ENCODE data around the gene ACTBL2.
A peak's percentile ranks its signal among the peaks of the same experiment; 100 is the strongest.

ACTBL2 gene

DNA sequence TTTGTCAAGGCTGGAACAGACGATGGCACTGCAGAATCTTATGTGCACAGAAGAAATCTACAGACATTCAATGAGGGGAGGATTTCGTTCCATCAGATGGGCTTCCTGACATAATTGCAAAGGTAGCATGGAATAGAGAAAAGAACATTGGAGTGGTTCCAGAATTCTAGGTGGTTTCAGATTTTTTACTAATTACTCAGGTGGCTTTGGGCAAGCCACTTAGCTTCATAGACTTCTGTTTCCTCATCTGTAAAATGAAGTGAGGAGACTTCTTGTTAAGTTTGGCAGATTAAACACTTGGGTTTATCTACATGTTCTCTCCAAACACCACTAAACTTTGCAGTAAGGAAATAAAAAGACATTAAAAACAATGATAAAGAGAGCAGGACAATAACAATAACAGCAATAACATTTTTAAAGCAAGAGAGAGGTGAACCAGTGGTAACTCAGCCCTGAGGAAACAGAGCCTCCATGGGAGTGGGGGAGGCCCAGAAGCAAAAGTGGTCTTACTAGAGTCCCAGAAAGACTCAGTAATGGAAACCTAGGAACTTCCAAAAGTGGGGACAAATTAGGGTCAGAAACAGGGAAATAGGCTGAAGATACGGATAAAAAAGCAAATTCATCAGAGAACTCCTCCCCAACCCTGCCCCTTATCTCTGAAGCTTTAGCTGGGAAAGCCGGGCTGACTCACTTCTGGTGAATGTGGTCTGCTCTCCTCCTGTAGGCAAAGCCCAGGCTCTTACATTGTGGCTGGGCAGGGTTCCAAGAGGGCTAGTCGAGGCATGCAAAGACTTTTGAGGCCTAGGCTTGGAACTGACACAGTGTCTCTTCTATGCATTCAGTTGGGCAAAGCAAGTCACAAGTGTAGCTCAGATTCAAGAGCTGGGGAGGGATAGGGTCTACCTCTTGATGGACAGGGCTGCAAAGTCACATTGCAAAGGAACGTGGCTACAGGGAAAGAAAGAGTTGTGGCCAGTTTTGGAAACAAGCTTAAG, 11.8 kb upstream of the ACTBL2 start (continued):
- TF ChIP-seq, protein P1, sequence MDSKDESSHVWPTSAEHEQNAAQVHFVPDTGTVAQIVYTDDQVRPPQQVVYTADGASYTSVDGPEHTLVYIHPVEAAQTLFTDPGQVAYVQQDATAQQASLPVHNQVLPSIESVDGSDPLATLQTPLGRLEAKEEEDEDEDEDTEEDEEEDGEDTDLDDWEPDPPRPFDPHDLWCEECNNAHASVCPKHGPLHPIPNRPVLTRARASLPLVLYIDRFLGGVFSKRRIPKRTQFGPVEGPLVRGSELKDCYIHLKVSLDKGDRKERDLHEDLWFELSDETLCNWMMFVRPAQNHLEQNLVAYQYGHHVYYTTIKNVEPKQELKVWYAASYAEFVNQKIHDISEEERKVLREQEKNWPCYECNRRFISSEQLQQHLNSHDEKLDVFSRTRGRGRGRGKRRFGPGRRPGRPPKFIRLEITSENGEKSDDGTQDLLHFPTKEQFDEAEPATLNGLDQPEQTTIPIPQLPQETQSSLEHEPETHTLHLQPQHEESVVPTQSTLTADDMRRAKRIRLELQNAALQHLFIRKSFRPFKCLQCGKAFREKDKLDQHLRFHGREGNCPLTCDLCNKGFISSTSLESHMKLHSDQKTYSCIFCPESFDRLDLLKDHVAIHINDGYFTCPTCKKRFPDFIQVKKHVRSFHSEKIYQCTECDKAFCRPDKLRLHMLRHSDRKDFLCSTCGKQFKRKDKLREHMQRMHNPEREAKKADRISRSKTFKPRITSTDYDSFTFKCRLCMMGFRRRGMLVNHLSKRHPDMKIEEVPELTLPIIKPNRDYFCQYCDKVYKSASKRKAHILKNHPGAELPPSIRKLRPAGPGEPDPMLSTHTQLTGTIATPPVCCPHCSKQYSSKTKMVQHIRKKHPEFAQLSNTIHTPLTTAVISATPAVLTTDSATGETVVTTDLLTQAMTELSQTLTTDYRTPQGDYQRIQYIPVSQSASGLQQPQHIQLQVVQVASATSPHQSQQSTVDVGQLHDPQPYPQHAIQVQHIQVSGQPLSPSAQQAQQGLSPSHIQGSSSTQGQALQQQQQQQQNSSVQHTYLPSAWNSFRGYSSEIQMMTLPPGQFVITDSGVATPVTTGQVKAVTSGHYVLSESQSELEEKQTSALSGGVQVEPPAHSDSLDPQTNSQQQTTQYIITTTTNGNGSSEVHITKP (tag by site-specific recombination; IDR thresholded peaks at IDR 0.05): peak; percentile 91
- TF ChIP-seq SP3 (tag by site-specific recombination; IDR thresholded peaks at IDR 0.05) (peak; percentile 17; the same call in 1 of the 2 replicates), ZNF121 (tag by site-specific recombination; IDR thresholded peaks at IDR 0.05) (no peak), SP2 (tag by site-specific recombination; IDR thresholded peaks at IDR 0.05) (no peak), ZNF174 (tag by site-specific recombination; IDR thresholded peaks at IDR 0.05) (no peak), ZNF239 (tag by site-specific recombination; IDR thresholded peaks at IDR 0.05) (no peak), HOXA7 (CRISPR knock-in tag; IDR thresholded peaks at IDR 0.05; ENCODE audit: borderline replicate concordance) (no peak), ZNF366 (tag by site-specific recombination; conservative IDR thresholded peaks at IDR 0.05) (no peak; the same call in none of the 2 replicates), ZNF426 (tag by site-specific recombination; IDR thresholded peaks at IDR 0.05) (no peak), ZXDB (tag by site-specific recombination; IDR thresholded peaks at IDR 0.05) (peak; percentile 79), ZNF223 (tag by site-specific recombination; IDR thresholded peaks at IDR 0.05) (no peak), ZNF660 (tag by site-specific recombination; IDR thresholded peaks at IDR 0.05) (peak; percentile 92), ZNF16 (tag by site-specific recombination; IDR thresholded peaks at IDR 0.05; ENCODE audit: low read depth) (no peak), ZNF677 (tag by site-specific recombination; IDR thresholded peaks at IDR 0.05) (no peak), ZNF664 (tag by site-specific recombination; IDR thresholded peaks at IDR 0.05) (no peak), ZNF433 (tag by site-specific recombination; IDR thresholded peaks at IDR 0.05; ENCODE audit: low read depth) (no peak), KLF8 (tag by site-specific recombination; IDR thresholded peaks at IDR 0.05) (no peak)
- TF ChIP-seq, protein P2, sequence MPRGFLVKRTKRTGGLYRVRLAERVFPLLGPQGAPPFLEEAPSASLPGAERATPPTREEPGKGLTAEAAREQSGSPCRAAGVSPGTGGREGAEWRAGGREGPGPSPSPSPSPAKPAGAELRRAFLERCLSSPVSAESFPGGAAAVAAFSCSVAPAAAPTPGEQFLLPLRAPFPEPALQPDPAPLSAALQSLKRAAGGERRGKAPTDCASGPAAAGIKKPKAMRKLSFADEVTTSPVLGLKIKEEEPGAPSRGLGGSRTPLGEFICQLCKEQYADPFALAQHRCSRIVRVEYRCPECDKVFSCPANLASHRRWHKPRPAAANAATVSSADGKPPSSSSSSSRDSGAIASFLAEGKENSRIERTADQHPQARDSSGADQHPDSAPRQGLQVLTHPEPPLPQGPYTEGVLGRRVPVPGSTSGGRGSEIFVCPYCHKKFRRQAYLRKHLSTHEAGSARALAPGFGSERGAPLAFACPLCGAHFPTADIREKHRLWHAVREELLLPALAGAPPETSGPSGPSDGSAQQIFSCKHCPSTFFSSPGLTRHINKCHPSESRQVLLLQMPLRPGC (tag by site-specific recombination; IDR thresholded peaks at IDR 0.05): no peak
- TF ChIP-seq, protein P3, sequence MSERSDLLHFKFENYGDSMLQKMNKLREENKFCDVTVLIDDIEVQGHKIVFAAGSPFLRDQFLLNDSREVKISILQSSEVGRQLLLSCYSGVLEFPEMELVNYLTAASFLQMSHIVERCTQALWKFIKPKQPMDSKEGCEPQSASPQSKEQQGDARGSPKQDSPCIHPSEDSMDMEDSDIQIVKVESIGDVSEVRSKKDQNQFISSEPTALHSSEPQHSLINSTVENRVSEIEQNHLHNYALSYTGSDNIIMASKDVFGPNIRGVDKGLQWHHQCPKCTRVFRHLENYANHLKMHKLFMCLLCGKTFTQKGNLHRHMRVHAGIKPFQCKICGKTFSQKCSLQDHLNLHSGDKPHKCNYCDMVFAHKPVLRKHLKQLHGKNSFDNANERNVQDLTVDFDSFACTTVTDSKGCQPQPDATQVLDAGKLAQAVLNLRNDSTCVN (tag by site-specific recombination; optimal IDR thresholded peaks at IDR 0.05): no peak
- TF ChIP-seq, protein P4, sequence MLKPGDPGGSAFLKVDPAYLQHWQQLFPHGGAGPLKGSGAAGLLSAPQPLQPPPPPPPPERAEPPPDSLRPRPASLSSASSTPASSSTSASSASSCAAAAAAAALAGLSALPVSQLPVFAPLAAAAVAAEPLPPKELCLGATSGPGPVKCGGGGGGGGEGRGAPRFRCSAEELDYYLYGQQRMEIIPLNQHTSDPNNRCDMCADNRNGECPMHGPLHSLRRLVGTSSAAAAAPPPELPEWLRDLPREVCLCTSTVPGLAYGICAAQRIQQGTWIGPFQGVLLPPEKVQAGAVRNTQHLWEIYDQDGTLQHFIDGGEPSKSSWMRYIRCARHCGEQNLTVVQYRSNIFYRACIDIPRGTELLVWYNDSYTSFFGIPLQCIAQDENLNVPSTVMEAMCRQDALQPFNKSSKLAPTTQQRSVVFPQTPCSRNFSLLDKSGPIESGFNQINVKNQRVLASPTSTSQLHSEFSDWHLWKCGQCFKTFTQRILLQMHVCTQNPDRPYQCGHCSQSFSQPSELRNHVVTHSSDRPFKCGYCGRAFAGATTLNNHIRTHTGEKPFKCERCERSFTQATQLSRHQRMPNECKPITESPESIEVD (tag by site-specific recombination; IDR thresholded peaks at IDR 0.05): no peak
- TF ChIP-seq, protein P5, sequence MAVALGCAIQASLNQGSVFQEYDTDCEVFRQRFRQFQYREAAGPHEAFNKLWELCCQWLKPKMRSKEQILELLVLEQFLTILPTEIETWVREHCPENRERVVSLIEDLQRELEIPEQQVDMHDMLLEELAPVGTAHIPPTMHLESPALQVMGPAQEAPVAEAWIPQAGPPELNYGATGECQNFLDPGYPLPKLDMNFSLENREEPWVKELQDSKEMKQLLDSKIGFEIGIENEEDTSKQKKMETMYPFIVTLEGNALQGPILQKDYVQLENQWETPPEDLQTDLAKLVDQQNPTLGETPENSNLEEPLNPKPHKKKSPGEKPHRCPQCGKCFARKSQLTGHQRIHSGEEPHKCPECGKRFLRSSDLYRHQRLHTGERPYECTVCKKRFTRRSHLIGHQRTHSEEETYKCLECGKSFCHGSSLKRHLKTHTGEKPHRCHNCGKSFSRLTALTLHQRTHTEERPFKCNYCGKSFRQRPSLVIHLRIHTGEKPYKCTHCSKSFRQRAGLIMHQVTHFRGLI (tag by site-specific recombination; IDR thresholded peaks at IDR 0.05): peak; percentile 96
- TF ChIP-seq, protein P6, sequence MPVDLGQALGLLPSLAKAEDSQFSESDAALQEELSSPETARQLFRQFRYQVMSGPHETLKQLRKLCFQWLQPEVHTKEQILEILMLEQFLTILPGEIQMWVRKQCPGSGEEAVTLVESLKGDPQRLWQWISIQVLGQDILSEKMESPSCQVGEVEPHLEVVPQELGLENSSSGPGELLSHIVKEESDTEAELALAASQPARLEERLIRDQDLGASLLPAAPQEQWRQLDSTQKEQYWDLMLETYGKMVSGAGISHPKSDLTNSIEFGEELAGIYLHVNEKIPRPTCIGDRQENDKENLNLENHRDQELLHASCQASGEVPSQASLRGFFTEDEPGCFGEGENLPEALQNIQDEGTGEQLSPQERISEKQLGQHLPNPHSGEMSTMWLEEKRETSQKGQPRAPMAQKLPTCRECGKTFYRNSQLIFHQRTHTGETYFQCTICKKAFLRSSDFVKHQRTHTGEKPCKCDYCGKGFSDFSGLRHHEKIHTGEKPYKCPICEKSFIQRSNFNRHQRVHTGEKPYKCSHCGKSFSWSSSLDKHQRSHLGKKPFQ (tag by site-specific recombination; IDR thresholded peaks at IDR 0.05): no peak
- TF ChIP-seq, protein P7, sequence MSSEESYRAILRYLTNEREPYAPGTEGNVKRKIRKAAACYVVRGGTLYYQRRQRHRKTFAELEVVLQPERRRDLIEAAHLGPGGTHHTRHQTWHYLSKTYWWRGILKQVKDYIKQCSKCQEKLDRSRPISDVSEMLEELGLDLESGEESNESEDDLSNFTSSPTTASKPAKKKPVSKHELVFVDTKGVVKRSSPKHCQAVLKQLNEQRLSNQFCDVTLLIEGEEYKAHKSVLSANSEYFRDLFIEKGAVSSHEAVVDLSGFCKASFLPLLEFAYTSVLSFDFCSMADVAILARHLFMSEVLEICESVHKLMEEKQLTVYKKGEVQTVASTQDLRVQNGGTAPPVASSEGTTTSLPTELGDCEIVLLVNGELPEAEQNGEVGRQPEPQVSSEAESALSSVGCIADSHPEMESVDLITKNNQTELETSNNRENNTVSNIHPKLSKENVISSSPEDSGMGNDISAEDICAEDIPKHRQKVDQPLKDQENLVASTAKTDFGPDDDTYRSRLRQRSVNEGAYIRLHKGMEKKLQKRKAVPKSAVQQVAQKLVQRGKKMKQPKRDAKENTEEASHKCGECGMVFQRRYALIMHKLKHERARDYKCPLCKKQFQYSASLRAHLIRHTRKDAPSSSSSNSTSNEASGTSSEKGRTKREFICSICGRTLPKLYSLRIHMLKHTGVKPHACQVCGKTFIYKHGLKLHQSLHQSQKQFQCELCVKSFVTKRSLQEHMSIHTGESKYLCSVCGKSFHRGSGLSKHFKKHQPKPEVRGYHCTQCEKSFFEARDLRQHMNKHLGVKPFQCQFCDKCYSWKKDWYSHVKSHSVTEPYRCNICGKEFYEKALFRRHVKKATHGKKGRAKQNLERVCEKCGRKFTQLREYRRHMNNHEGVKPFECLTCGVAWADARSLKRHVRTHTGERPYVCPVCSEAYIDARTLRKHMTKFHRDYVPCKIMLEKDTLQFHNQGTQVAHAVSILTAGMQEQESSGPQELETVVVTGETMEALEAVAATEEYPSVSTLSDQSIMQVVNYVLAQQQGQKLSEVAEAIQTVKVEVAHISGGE (tag by site-specific recombination; conservative IDR thresholded peaks at IDR 0.05; ENCODE audit: low read depth): no peak

Data from HEK293 (cell line).